ENCODE data around the gene SAMSN1.
"Not testable (repeated sequence)": the region's sequence is repeated elsewhere in the genome, so short reads cannot be mapped to it uniquely, and the experiment has no call there.

- not testable (repeated sequence) for TF ChIP-seq CTCF, POLR2A (IDR thresholded peaks at IDR 0.05)
Measured at GRCh38 chr21:14546719-14547118, 604 bp upstream of the SAMSN1 start.

All from uterus (tissue), 2 donors.